ENCODE measurements around the gene TSKS. TPM values are rescaled to one million over a fixed set of nuclear protein-coding genes. Genes with fewer than 3 reads are reported as not detected.

The TSKS gene
- under 1 TPM in 1 of 4 donors, not detected in 3; 0.57 TPM for total RNA-seq

GRCh38 chr19:49763230-49763629 is at the start of gene TSKS:
Gene TSKS (minus strand): TSS chr19:49763306. CDS start chr19:49763247, 59 bp downstream.
- Histone ChIP-seq H3K9me3 (no peaks in the 10 kb centered on the region), H3K27me3 (peaks cover 0 to 6% (median 0%) of the 10 kb centered on the region in 4 donors), H3K27ac (replicated peaks in 1 of 4) (peak within 1 kb of the TSS in 1 of 4 donors; percentile 22), H3K4me3 (no peak within 1 kb of the TSS), H3K4me1 (peaks cover 19 to 21% (median 20%) of the 10 kb centered on the region in 4 donors), H3K36me3 (no peaks in the 10 kb centered on the region)
- intact Hi-C loops (cut with DNase I), result no loop called here
- TF ChIP-seq POLR2AphosphoS5 (IDR thresholded peaks at IDR 0.05) (no peak), EP300 (IDR thresholded peaks at IDR 0.05) (no peak), POLR2A (IDR thresholded peaks at IDR 0.05; ENCODE audit: low read depth) (no peak), CTCF (IDR thresholded peaks at IDR 0.05) (no peak)
- 83% methylated on average over 4 of the region's 6 CpGs for WGBS
- DNase-seq (ENCODE audit: extremely low spot score), result no peak

GRCh38 chr19:49812452-49812996 is 49.4 kb upstream of the TSKS start:
- Histone ChIP-seq H3K4me1 (peaks cover 36 to 58% (median 49%) of the 10 kb centered on the region in 4 donors), H3K4me3 (peak overlapping the region; percentile 66 to 70 (median 67)), H3K9me3 (no peaks in the 10 kb centered on the region), H3K36me3 (peaks cover 0 to 5% (median 3%) of the 10 kb centered on the region in 4 donors), H3K27me3 (no peaks in the 10 kb centered on the region), H3K27ac (replicated peaks in 1 of 4) (peak overlapping the region; percentile 84 to 92 (median 86))
- TF ChIP-seq POLR2AphosphoS5 (IDR thresholded peaks at IDR 0.05) (no peak), EP300 (IDR thresholded peaks at IDR 0.05) (no peak), POLR2A (IDR thresholded peaks at IDR 0.05; ENCODE audit: low read depth) (no peak), CTCF (IDR thresholded peaks at IDR 0.05) (no peak)
- intact Hi-C loops (cut with DNase I), result loop anchor here (5.0 kb wide), 1 partner anchor 65 kb away; the partner anchor contains the start of genes AKT1S1 and TBC1D17
- no peak for DNase-seq (ENCODE audit: extremely low spot score)
- 55% methylated on average over 8 of the region's 11 CpGs for WGBS

- Histone ChIP-seq H3K4me3 (no peak overlapping the region), H3K9me3 (no peaks in the 10 kb centered on the region), H3K36me3 (peaks cover 7 to 17% (median 15%) of the 10 kb centered on the region in 4 donors), H3K27me3 (no peaks in the 10 kb centered on the region), H3K4me1 (peaks cover 28 to 50% (median 41%) of the 10 kb centered on the region in 4 donors), H3K27ac (replicated peaks in 1 of 4) (no peak overlapping the region)
- no peak for DNase-seq (ENCODE audit: extremely low spot score)
- intact Hi-C loops (cut with DNase I), result loop anchor here (5.0 kb wide), 1 partner anchor 66 kb away; the partner anchor contains the start of genes AKT1S1 and TBC1D17
- TF ChIP-seq EP300 (IDR thresholded peaks at IDR 0.05), result no peak
- TF ChIP-seq POLR2AphosphoS5 (IDR thresholded peaks at IDR 0.05), result no peak
- 95% methylated on average over 6 of the region's 6 CpGs for WGBS
Measured at GRCh38 chr19:49811328-49811727, 48.2 kb upstream of the TSKS start.

- Histone ChIP-seq H3K4me1 (peaks cover 28 to 53% (median 42%) of the 10 kb centered on the region in 4 donors), H3K36me3 (peaks cover 10 to 30% (median 27%) of the 10 kb centered on the region in 4 donors), H3K9me3 (no peaks in the 10 kb centered on the region), H3K27ac (replicated peaks in 1 of 4) (peak overlapping the region; percentile 82 to 90 (median 86)), H3K4me3 (peak overlapping the region; percentile 67 to 94 (median 76)), H3K27me3 (no peaks in the 10 kb centered on the region)
- TF ChIP-seq CTCF (IDR thresholded peaks at IDR 0.05) (no peak), POLR2AphosphoS5 (IDR thresholded peaks at IDR 0.05) (no peak), POLR2A (IDR thresholded peaks at IDR 0.05; ENCODE audit: low read depth) (no peak), EP300 (IDR thresholded peaks at IDR 0.05) (no peak)
- intact Hi-C loops (cut with DNase I), result loop anchor here (5.0 kb wide), 1 partner anchor 67 kb away; the partner anchor contains the start of genes AKT1S1 and TBC1D17
- WGBS, result 88% methylated on average over 4 of the region's 5 CpGs
- DNase-seq (ENCODE audit: extremely low spot score), result no peak
Measured at GRCh38 chr19:49809941-49810389, 46.9 kb upstream of the TSKS start.

- Histone ChIP-seq H3K4me1 (peaks cover 28 to 51% (median 40%) of the 10 kb centered on the region in 4 donors), H3K9me3 (no peaks in the 10 kb centered on the region), H3K4me3 (peak overlapping the region; percentile 67 to 94 (median 76)), H3K27me3 (no peaks in the 10 kb centered on the region), H3K36me3 (peaks cover 10 to 36% (median 33%) of the 10 kb centered on the region in 4 donors), H3K27ac (replicated peaks in 1 of 4) (peak overlapping the region; percentile 82 to 90 (median 86))
- intact Hi-C loops (cut with DNase I), result no loop called here
- WGBS, result 25% methylated on average over 21 of the region's 50 CpGs
- DNase-seq (ENCODE audit: extremely low spot score), result no peak
- TF ChIP-seq CTCF (IDR thresholded peaks at IDR 0.05) (peak in 1 of 3 experiments; percentile 9), POLR2AphosphoS5 (IDR thresholded peaks at IDR 0.05) (peak; percentile 30 to 46), EP300 (IDR thresholded peaks at IDR 0.05) (no peak)
Measured at GRCh38 chr19:49809160-49809940, 46.2 kb upstream of the TSKS start.
